Kidney (tissue), 14 donors: ENCODE data around the gene ATOH1. TPM values are rescaled to one million over a fixed set of nuclear protein-coding genes. Genes with fewer than 3 reads are reported as not detected.

Source experiments
- DNase-seq, 5 donors: peaks; one replicate each; pipeline ENCODE4 v3.0.0-alpha.2; 2013 to 2020
- FAIRE-seq: peaks from 2 replicates; lab custom pipeline; 2012; peaks lifted over from hg19 to GRCh38; lab: Jason Lieb, UNC
- H3K27ac ChIP-seq, 2 donors: one replicate each; pipeline ENCODE4 v1.7.0; 2013; ENCODE audit warnings: low read depth in 2 of 2, low read length in 2 of 2, inconsistent platforms in 1 of 2
- H3K27me3 ChIP-seq: one replicate; pipeline ENCODE4 v1.7.1; 2013; ENCODE audit warnings: low read length, inconsistent platforms; ENCODE audit not compliant: control insufficient read depth, insufficient read depth
- H3K36me3 ChIP-seq, 3 donors: one replicate each; pipeline versions ENCODE4 v1.7.0 to v1.7.1; 2013; ENCODE audit warnings: low read length in 3 of 3, control low read depth in 1 of 3, inconsistent platforms in 1 of 3; ENCODE audit not compliant: insufficient read depth in 3 of 3, control insufficient read depth in 2 of 3
- H3K4me1 ChIP-seq, 3 donors: one replicate each; pipeline versions ENCODE4 v1.7.0 to v1.7.1; 2013; ENCODE audit warnings: low read length in 3 of 3, inconsistent platforms in 1 of 3, low read depth in 1 of 3; ENCODE audit not compliant: control insufficient read depth in 2 of 3, insufficient read depth in 2 of 3
- H3K4me3 ChIP-seq, 3 donors: one replicate each; pipeline versions ENCODE4 v1.7.0 to v1.8.1; 2013; ENCODE audit warnings: low read length in 3 of 3, control low read depth in 1 of 3, inconsistent platforms in 1 of 3
- H3K9ac ChIP-seq, 3 donors: one replicate each; pipeline versions ENCODE4 v1.7.0 to v1.7.1; 2013; ENCODE audit warnings: low read length in 3 of 3, control low read depth in 1 of 3, inconsistent platforms in 1 of 3
- H3K9me3 ChIP-seq, 3 donors: one replicate each; pipeline versions ENCODE4 v1.7.0 to v1.7.1; 2013; ENCODE audit warnings: low read length in 3 of 3, control low read depth in 1 of 3, inconsistent platforms in 1 of 3; ENCODE audit not compliant: control insufficient read depth in 2 of 3, insufficient read depth in 1 of 3
- intact Hi-C: fragments of 100-400 bp; cut with DNase I; formaldehyde crosslinking; loops from one replicate; pipeline ENCODE4 v1.11.1; 2022
- polyA plus RNA-seq: library from polyadenylated mRNA; stranded (reverse); fragments of 350-450 nt; fragmentation: Illumina TruSeq; extraction: RNeasy Lipid Tissue Mini Kit (QIAGEN cat#74804); gene quantifications from one replicate; pipeline ENCODE4 v1.2.3, GENCODE V29; 2014; ENCODE audit warnings: low read depth, low replicate concordance; ENCODE audit not compliant: insufficient read depth
- total RNA-seq: library from RNA; stranded (reverse); fragmentation: NEBNext Ultra II Directional; extraction: Animal tissue kit (Norgen Biotek cat#: 25700); gene quantifications from one replicate; pipeline ENCODE4 v1.2.1, GENCODE V29; 2021
- TF ChIP-seq, protein P1 (sequence below): IDR thresholded peaks from 3 replicates; pipeline ENCODE4 v1.5.1; 2012; ENCODE audit warnings: mild to moderate bottlenecking, moderate library complexity, borderline replicate concordance; ENCODE audit not compliant: insufficient read depth; ENCODE audit errors: extremely low read depth
- donor health status: control.
- donor health status: control.
- donor health status: control.
- donor health status: control.
- donor health status: control.
- donor health status: DM: yes; HTN: yes; CAD: no.
- donor health status: Normal renal cell carcinoma (clear cell type).

Gene ATOH1
- total and polyA plus RNA-seq, 2 donors from 2014 or later = not detected

DNA sequence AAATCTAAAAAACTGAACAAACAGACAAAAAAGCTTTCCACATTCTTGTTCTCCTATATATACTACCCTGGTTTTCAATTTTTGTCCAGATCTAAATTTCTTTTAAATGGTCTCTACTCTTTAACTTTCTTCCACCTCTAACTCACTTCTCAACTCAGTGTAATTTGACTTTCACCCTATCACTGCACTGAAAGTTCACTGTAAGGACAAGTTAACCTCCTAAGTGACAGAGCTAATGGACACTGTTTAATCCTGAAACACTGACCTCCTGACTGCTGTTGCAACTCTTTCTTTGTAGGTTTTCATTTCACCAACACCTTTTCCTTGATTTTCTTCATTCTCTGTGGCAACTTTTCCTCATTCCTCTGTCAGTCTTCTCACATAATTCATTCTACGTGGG, 50.0 kb downstream of the ATOH1 start:
- H3K27ac ChIP-seq = no peak overlapping the region
- no peaks in the 10 kb centered on the region for H3K27me3 ChIP-seq
- no peaks in the 10 kb centered on the region for H3K4me1 ChIP-seq
- TF ChIP-seq, protein P1, sequence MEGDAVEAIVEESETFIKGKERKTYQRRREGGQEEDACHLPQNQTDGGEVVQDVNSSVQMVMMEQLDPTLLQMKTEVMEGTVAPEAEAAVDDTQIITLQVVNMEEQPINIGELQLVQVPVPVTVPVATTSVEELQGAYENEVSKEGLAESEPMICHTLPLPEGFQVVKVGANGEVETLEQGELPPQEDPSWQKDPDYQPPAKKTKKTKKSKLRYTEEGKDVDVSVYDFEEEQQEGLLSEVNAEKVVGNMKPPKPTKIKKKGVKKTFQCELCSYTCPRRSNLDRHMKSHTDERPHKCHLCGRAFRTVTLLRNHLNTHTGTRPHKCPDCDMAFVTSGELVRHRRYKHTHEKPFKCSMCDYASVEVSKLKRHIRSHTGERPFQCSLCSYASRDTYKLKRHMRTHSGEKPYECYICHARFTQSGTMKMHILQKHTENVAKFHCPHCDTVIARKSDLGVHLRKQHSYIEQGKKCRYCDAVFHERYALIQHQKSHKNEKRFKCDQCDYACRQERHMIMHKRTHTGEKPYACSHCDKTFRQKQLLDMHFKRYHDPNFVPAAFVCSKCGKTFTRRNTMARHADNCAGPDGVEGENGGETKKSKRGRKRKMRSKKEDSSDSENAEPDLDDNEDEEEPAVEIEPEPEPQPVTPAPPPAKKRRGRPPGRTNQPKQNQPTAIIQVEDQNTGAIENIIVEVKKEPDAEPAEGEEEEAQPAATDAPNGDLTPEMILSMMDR = no peak
- no peaks in the 10 kb centered on the region for H3K9me3 ChIP-seq
- DNase-seq = no peak
- FAIRE-seq = no peak
- H3K4me3 ChIP-seq = no peak overlapping the region
- intact Hi-C loops = no loop called here
- no peaks in the 10 kb centered on the region for H3K36me3 ChIP-seq
- H3K9ac ChIP-seq = no peak overlapping the region

DNA sequence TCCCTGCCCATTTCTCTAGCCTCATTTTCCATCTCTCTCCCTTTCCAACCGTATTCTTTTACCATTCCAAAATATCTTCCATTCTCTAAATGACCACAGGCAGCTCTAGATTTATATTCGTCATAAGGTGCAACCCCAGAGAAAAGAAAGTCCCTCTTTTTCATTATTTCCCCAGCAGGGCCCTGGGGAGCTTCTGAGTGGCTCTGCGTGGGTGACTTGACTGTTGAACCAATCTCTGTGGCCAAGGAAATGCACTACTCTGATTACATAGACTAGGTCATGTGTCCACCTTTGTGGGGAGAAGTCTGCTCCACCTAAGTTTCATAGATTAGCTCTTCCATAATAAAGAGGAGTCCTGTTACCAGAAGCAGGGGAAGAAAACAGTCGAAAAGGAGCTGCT, 51.4 kb downstream of the ATOH1 start:
- FAIRE-seq (no peak), DNase-seq (no peak)
- intact Hi-C loops = no loop called here
- no peaks in the 10 kb centered on the region for H3K9me3 ChIP-seq
- H3K4me3 ChIP-seq = no peak overlapping the region
- H3K9ac ChIP-seq = no peak overlapping the region
- H3K27ac ChIP-seq = no peak overlapping the region
- no peaks in the 10 kb centered on the region for H3K36me3 ChIP-seq
- TF ChIP-seq, protein P1 = no peak
- H3K4me1 ChIP-seq = no peaks in the 10 kb centered on the region
- no peaks in the 10 kb centered on the region for H3K27me3 ChIP-seq
